ENCODE results near the gene SREBF1.

SREBF1 gene

DNA sequence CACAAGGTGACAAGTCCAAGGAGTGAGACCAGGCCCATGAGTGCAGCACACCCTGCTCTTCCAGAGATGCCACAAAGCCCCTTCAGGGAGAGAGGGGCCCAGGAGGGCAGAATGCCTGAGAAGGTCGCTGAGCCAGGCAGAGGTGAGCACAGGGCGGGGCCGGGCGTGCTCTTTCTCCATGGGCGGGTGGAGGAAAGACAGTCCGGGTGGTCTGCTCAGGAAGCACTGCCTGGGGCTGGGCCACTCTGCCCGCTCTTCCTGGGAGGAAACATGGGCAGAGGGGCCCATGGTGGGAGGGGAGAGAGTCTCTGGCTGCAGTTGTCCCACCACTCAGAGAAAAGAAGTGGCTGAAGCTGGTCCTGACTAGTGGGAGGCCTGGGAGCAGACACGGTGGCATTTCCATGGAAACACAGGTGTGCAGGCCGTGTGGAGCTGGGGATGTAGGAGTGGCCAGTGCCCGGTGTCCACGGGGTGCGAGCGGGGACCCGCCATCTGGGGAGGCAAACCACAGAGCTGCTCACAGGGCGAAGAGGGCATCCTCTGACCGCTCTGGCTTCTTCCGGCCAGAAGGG is 10.4 kb upstream of the SREBF1 start:
- TF ChIP-seq, protein P1, sequence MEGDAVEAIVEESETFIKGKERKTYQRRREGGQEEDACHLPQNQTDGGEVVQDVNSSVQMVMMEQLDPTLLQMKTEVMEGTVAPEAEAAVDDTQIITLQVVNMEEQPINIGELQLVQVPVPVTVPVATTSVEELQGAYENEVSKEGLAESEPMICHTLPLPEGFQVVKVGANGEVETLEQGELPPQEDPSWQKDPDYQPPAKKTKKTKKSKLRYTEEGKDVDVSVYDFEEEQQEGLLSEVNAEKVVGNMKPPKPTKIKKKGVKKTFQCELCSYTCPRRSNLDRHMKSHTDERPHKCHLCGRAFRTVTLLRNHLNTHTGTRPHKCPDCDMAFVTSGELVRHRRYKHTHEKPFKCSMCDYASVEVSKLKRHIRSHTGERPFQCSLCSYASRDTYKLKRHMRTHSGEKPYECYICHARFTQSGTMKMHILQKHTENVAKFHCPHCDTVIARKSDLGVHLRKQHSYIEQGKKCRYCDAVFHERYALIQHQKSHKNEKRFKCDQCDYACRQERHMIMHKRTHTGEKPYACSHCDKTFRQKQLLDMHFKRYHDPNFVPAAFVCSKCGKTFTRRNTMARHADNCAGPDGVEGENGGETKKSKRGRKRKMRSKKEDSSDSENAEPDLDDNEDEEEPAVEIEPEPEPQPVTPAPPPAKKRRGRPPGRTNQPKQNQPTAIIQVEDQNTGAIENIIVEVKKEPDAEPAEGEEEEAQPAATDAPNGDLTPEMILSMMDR (IDR thresholded peaks at IDR 0.05): no peak

DNA sequence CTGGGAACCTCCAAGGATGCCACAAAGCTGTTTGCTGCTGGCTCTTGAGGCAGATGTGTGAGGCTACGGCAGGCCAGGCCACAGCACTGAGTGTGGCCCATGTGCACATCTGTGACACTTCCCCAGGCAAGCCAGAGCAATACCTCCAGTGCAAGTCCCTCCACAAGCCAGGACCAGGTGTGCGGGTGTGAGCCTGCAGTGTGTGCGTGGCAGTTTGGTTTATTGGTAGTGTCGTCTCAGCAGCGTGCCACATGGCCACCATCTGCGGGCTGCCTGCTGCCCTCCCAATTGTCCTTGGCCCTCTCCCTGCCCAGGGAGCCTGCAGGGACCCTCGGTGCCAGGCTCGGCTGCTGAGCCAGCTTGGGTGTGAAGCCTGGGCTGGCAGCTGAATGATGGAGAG is 9.9 kb upstream of the SREBF1 start:
- TF ChIP-seq, protein P1 (IDR thresholded peaks at IDR 0.05): no peak

GRCh38 chr17:17846003-17846402 is 9.2 kb upstream of the SREBF1 start:
- TF ChIP-seq, protein P1 (IDR thresholded peaks at IDR 0.05): no peak

GRCh38 chr17:17845046-17845775 is 8.4 kb upstream of the SREBF1 start:
- TF ChIP-seq, protein P1 (IDR thresholded peaks at IDR 0.05): no peak

GRCh38 chr17:17844500-17844899 is 7.7 kb upstream of the SREBF1 start:
- TF ChIP-seq, protein P1 (IDR thresholded peaks at IDR 0.05): no peak

DNA sequence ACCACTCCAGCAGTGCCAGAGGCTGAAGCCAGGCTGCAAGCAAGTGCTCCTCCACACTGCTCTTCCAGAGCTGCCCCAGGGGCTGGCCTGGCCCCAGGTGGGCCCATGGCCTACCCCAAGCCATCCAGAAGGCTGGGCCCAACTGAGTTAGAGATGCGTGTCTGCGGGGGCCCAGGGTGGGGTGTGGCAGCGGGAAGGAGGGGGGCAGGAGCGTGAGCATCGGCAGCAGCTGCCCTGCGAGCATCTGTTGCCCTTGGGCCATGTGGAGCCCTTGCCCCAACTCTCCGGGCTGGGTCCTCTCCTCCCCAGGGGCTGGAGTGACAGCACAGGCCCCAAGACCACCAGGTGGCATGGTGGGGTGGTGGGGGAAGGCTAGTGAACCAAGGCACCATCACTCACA is 7.3 kb upstream of the SREBF1 start:
- TF ChIP-seq, protein P1 (IDR thresholded peaks at IDR 0.05): no peak

DNA sequence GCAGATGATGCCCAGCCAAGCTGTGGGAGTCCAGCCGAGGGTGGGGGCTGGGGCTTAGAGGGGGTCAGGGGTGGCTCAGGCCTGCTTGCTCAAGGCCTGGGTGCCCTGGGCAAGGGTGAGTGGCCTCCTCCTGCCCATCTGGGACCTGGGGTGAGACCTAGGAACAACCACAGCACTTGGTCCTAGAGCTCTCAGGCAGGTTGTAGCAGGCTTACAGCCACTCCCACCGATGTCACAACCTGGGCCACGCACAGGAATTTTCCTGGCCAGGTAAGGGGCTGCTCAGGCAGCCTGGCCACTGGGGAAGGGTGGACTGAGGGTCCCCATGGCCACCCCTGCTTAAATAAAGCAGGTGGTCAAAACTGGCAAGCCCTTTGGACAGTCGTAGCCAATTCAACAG is 6.3 kb upstream of the SREBF1 start:
- TF ChIP-seq, protein P1 (IDR thresholded peaks at IDR 0.05): no peak
